Stomach (tissue), 4 donors: Measurements from ENCODE around the gene PPM1L.

Experiments
- EP300 ChIP-seq: sonication (generic); formaldehyde crosslinking; IDR thresholded peaks from one replicate; pipeline ENCODE4 v1.6.1; 2017; ENCODE audit warnings: antibody characterized with exemption
- POLR2A ChIP-seq, 4 donors: fragments of 450-650 bp; IDR thresholded peaks; one replicate each; pipeline ENCODE4 v1.6.1; 2016; ENCODE audit warnings: antibody characterized with exemption in 4 of 4, control low read depth in 2 of 4, mild to moderate bottlenecking in 1 of 4, moderate library complexity in 1 of 4
- POLR2AphosphoS5 ChIP-seq, 3 donors: sonication (generic); formaldehyde crosslinking; IDR thresholded peaks; one replicate each; pipeline ENCODE4 v1.6.1; 2016; ENCODE audit warnings: antibody characterized with exemption in 3 of 3
- TF ChIP-seq, protein P1 (sequence below), 7 experiments: fragments of 450-650 bp in 4 of 7; fragments of 200-600 bp in 3 of 7; sonication (generic) in 3 of 7; IDR thresholded peaks; one replicate each; pipeline ENCODE4 v1.5.1; 2016 to 2019; ENCODE audit warnings: antibody characterized with exemption in 7 of 7, control low read depth in 2 of 7, mild to moderate bottlenecking in 1 of 7

DNA sequence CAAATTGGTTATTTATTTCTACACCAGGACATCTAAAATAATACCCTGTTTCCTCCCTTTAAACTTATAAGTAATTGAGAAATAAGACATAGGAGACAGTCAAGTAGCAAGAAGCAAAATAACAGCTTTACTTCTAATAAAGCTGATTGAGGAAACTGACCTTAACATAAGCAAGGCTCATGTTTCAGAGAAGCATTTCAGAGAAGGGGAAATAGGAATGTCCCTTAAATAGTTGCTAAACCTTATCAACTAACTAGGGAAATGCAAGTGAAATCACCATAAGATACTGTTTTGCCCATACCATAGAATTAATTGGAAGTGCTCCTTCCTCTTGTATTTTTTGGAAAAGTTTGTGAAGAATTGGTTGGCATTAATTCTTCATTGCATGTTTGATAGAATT lies 264.2 kb downstream of the PPM1L start:
- TF ChIP-seq, protein P1, sequence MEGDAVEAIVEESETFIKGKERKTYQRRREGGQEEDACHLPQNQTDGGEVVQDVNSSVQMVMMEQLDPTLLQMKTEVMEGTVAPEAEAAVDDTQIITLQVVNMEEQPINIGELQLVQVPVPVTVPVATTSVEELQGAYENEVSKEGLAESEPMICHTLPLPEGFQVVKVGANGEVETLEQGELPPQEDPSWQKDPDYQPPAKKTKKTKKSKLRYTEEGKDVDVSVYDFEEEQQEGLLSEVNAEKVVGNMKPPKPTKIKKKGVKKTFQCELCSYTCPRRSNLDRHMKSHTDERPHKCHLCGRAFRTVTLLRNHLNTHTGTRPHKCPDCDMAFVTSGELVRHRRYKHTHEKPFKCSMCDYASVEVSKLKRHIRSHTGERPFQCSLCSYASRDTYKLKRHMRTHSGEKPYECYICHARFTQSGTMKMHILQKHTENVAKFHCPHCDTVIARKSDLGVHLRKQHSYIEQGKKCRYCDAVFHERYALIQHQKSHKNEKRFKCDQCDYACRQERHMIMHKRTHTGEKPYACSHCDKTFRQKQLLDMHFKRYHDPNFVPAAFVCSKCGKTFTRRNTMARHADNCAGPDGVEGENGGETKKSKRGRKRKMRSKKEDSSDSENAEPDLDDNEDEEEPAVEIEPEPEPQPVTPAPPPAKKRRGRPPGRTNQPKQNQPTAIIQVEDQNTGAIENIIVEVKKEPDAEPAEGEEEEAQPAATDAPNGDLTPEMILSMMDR (IDR thresholded peaks at IDR 0.05): no peak
- TF ChIP-seq POLR2A (IDR thresholded peaks at IDR 0.05): no peak
- no peak for TF ChIP-seq POLR2AphosphoS5 (IDR thresholded peaks at IDR 0.05)
- TF ChIP-seq EP300: no peak
